HepG2 (cell line): ENCODE measurements around the gene ACSL6. TPM values are rescaled to one million over a fixed set of nuclear protein-coding genes. Genes with fewer than 3 reads are reported as not detected.

Experiments used
- ATAC-seq: fragments of 200-7000 bp; cut with Tn5 transposase; 3 replicates; pipeline ENCODE4 v1.9.1; 2020; ENCODE audit warnings: mild to moderate bottlenecking, moderate library complexity
- BruUV-seq: library from RNA; stranded (reverse); fragments of 400-500 nt; replicated peaks from 2 replicates; lab custom pipeline; 2021; lab: Mats Ljungman, UMichigan
- CTCF ChIA-PET: fragments of 300-600 bp; formaldehyde crosslinking; extraction: SDS; loops from one replicate; lab custom pipeline; 2021; ENCODE audit warnings: low total read pairs, inconsistent platforms, low intra/inter-chr PET ratio; lab: Yijun Ruan, JAX
- POLR2A ChIA-PET: fragments of 350-600 bp; sonication (Branson Sonifier 250); formaldehyde crosslinking; loops from one replicate; lab custom pipeline; 2020; ENCODE audit warnings: antibody characterized with exemption, inconsistent platforms; lab: Yijun Ruan, JAX
- DNase-seq: peaks from one replicate; pipeline ENCODE4 v3.0.0-alpha.2; 2015; ENCODE audit warnings: low spot score
- FAIRE-seq: peaks from 3 replicates; lab custom pipeline; 2011; peaks lifted over from hg19 to GRCh38; lab: Jason Lieb, UNC
- H2AFZ ChIP-seq: one replicate; pipeline ENCODE4 v1.6.1; 2011; ENCODE audit warnings: low read length, inconsistent platforms
- H3K27ac ChIP-seq: fragments of 300-600 bp; 3 replicates; pipeline ENCODE4 v1.8.0; 2011; ENCODE audit warnings: mixed run types, mild to moderate bottlenecking, mixed read lengths, low read length, inconsistent platforms; ENCODE audit not compliant: insufficient read depth; ENCODE audit errors: extremely low read length
- H3K27me3 ChIP-seq, 2 experiments: fragments of 200-600 bp in 1 of 2; 2 replicates in 1 of 2; 3 replicates in 1 of 2; pipeline versions ENCODE4 v1.6.0 to v1.8.0; 2011; ENCODE audit warnings: low read length in 2 of 2, mild to moderate bottlenecking in 2 of 2, moderate library complexity in 2 of 2, inconsistent platforms in 1 of 2; ENCODE audit not compliant: insufficient read depth in 2 of 2, control insufficient read depth in 1 of 2
- H3K36me3 ChIP-seq, 2 experiments: fragments of 200-600 bp in 1 of 2; replicated peaks in 1 of 2; 2 replicates in 1 of 2; 3 replicates in 1 of 2; pipeline versions ENCODE4 v1.5.1 to v1.8.0; 2011; ENCODE audit warnings: low read length in 2 of 2, inconsistent platforms in 1 of 2; ENCODE audit not compliant: insufficient read depth in 2 of 2, control insufficient read depth in 1 of 2
- H3K4me1 ChIP-seq: 2 replicates; pipeline ENCODE4 v1.5.1; 2012; ENCODE audit warnings: low read length, inconsistent platforms; ENCODE audit not compliant: insufficient read depth
- H3K4me2 ChIP-seq: 2 replicates; pipeline ENCODE4 v1.6.0; 2011; ENCODE audit warnings: low read depth, low read length, inconsistent platforms
- H3K4me3 ChIP-seq, 3 experiments: fragments of 200-600 bp in 1 of 3; sonication (generic), shearing (Covaris generic) in 1 of 3; replicated peaks in 1 of 3; 2 replicates each; pipeline ENCODE4 v1.5.1; 2011 to 2016; ENCODE audit warnings: low read length in 3 of 3, inconsistent platforms in 2 of 3, low read depth in 2 of 3, mild to moderate bottlenecking in 2 of 3, control low read depth in 1 of 3, mixed read lengths in 1 of 3; ENCODE audit not compliant: insufficient read depth in 1 of 3
- H3K79me2 ChIP-seq: one replicate; pipeline ENCODE4 v1.6.1; 2011; ENCODE audit warnings: low read length, inconsistent platforms; ENCODE audit not compliant: insufficient read depth
- H3K9ac ChIP-seq: 2 replicates; pipeline ENCODE4 v1.6.0; 2011; ENCODE audit warnings: mild to moderate bottlenecking, low read depth, low read length, inconsistent platforms; ENCODE audit not compliant: insufficient read depth
- H3K9me3 ChIP-seq: 2 replicates; pipeline ENCODE4 v1.5.1; 2012; ENCODE audit warnings: mild to moderate bottlenecking, low read length
- H4K20me1 ChIP-seq: 2 replicates; pipeline ENCODE4 v1.6.0; 2011; ENCODE audit warnings: inconsistent platforms, mild to moderate bottlenecking, low read length, moderate library complexity; ENCODE audit not compliant: insufficient read depth
- EHMT2 ChIP-seq: fragments of 200-600 bp; sonication (generic); IDR thresholded peaks from 2 replicates; pipeline ENCODE4 v1.7.0; 2017; ENCODE audit warnings: antibody characterized with exemption, low read depth, low read length, borderline replicate concordance
- ETV6 ChIP-seq: sonication (generic); formaldehyde crosslinking; conservative IDR thresholded peaks from 2 replicates; pipeline ENCODE4 v1.4.0; 2020; ENCODE audit warnings: missing genetic modification reagents
- GATAD2A ChIP-seq: IDR thresholded peaks from 2 replicates; pipeline ENCODE4 v1.6.1; 2016
- HNF4A ChIP-seq: sonication (generic); formaldehyde crosslinking; IDR thresholded peaks from 2 replicates; pipeline ENCODE4 v1.4.0; 2020; ENCODE audit warnings: missing genetic modification reagents
- PPARG ChIP-seq: conservative IDR thresholded peaks from 2 replicates; pipeline ENCODE4 v1.6.1; 2016; ENCODE audit warnings: missing biosample characterization, missing genetic modification reagents
- SOX6 ChIP-seq, 2 experiments: fragments of 450-650 bp in 1 of 2; sonication (generic) in 1 of 2; formaldehyde crosslinking in 1 of 2; IDR thresholded peaks; 2 replicates each; pipeline versions ENCODE4 v1.4.0 to v1.6.1; 2017 to 2020; ENCODE audit warnings: antibody characterized with exemption in 1 of 2, mild to moderate bottlenecking in 1 of 2, missing genetic modification reagents in 1 of 2
- TGIF2 ChIP-seq: IDR thresholded peaks from 2 replicates; pipeline ENCODE4 v1.6.1; 2016; ENCODE audit warnings: control low read depth, missing compliant biosample characterization
- TOE1 ChIP-seq: sonication (generic); formaldehyde crosslinking; IDR thresholded peaks from 2 replicates; pipeline ENCODE4 v1.4.0; 2020; ENCODE audit warnings: mild to moderate bottlenecking, missing genetic modification reagents
- ZBTB21 ChIP-seq: sonication (generic); formaldehyde crosslinking; IDR thresholded peaks from 2 replicates; pipeline ENCODE4 v1.4.0; 2020; ENCODE audit warnings: missing genetic modification reagents
- ZIK1 ChIP-seq: sonication (generic); formaldehyde crosslinking; IDR thresholded peaks from 2 replicates; pipeline ENCODE4 v1.5.0; 2020; ENCODE audit warnings: mild to moderate bottlenecking, low read depth, missing genetic modification reagents, borderline replicate concordance
- ZKSCAN5 ChIP-seq: sonication (generic); formaldehyde crosslinking; IDR thresholded peaks from 2 replicates; pipeline ENCODE4 v1.5.1; 2020; ENCODE audit warnings: mild to moderate bottlenecking, missing genetic modification reagents
- ZNF234 ChIP-seq: sonication (generic); formaldehyde crosslinking; conservative IDR thresholded peaks from 2 replicates; pipeline ENCODE4 v1.5.1; 2020; ENCODE audit warnings: mild to moderate bottlenecking, missing genetic modification reagents
- ZNF441 ChIP-seq: sonication (generic); formaldehyde crosslinking; IDR thresholded peaks from 2 replicates; pipeline ENCODE4 v1.7.0; 2021; ENCODE audit warnings: missing genetic modification reagents, borderline replicate concordance
- ZNF768 ChIP-seq: sonication (generic); formaldehyde crosslinking; IDR thresholded peaks from 2 replicates; pipeline ENCODE4 v1.4.0; 2020; ENCODE audit warnings: missing genetic modification reagents
- ZNF772 ChIP-seq: sonication (generic); formaldehyde crosslinking; IDR thresholded peaks from 2 replicates; pipeline ENCODE4 v1.5.0; 2020; ENCODE audit warnings: mild to moderate bottlenecking, missing genetic modification reagents
- ZNF792 ChIP-seq: IDR thresholded peaks from 2 replicates; pipeline ENCODE4 v1.6.1; 2016
- WGBS: methylation state at CpG from one replicate; pipeline ENCODE4 v1.1.6; 2017; ENCODE audit warnings: low lambda C conversion rate; 5-methylcytosine and 5-hydroxymethylcytosine counted together
- in situ Hi-C: cut with HindIII; loops from 2 replicates; pipeline ENCODE4 v1.10.0; 2017; ENCODE audit warnings: low pct_unique_long_range_greater_than_20kb; ENCODE audit not compliant: extremely low pct_ligation_motif_present
- intact Hi-C: fragments of 100-400 bp; cut with micrococcal nuclease; formaldehyde crosslinking; loops from one replicate; pipeline ENCODE4 v1.10.0; 2022; ENCODE audit not compliant: unreplicated experiment
- polyA plus RNA-seq, 8 experiments: library from polyadenylated mRNA; depleted of rRNA in 3 of 8; stranded (reverse) in 7 of 8; unstranded in 1 of 8; fragments of >200 nt; fragmentation: Illumina TruSeq in 4 of 8; extraction: Trizol in 4 of 8; gene quantifications; 2 replicates each; pipeline versions ENCODE4 v1.2.1 to v1.2.3, GENCODE V29; 2011 to 2016; ENCODE audit warnings: low read depth in 4 of 8, missing spikeins in 1 of 8, mixed read lengths in 1 of 8; ENCODE audit not compliant: insufficient read depth in 1 of 8
- total RNA-seq, 5 experiments: library from RNA; depleted of rRNA; stranded (reverse); fragments of >200 nt; fragmentation: Illumina TruSeq; extraction: Trizol; gene quantifications; 2 replicates each; pipeline ENCODE4 v1.2.3, GENCODE V29; 2016; ENCODE audit warnings: low read depth in 1 of 5
- TF ChIP-seq, protein P1 (sequence below): sonication (generic); formaldehyde crosslinking; IDR thresholded peaks from 2 replicates; pipeline ENCODE4 v1.4.0; 2020; ENCODE audit warnings: missing genetic modification reagents
- TF ChIP-seq, protein P2 (sequence below): sonication (generic); formaldehyde crosslinking; IDR thresholded peaks from 2 replicates; pipeline ENCODE4 v1.5.0; 2020; ENCODE audit warnings: missing genetic modification reagents
- TF ChIP-seq, protein P3 (sequence below): IDR thresholded peaks from 2 replicates; pipeline ENCODE4 v1.6.1; 2016; ENCODE audit warnings: low read depth, borderline replicate concordance
- TF ChIP-seq, protein P4 (sequence below): IDR thresholded peaks from 2 replicates; pipeline ENCODE4 v1.6.1; 2012; ENCODE audit warnings: inconsistent platforms

The ACSL6 gene
- total and polyA plus RNA-seq, 2 of the 13 experiments (the other 11 are each of a cell fraction or from before 2014, with no cell fraction given) = 3.7 to 3.8 TPM

DNA sequence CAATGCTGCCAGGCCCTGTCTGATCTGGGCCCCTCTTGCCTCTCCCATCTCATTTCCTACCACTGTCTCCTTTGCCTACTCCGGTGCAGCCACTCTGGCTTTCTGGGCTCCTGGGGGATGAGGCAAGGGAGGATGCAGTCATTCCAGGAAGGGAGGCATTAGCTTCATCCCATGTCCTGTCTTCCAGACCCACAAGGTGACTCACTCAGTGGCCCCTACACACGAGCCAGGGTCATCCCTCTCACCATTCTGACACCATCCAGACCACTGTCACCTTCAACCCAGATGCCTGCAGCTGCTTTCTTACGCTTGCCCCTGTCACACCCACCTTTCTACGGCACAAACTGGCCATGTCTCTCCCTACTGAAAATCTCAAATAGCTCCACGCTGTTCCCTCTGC lies 19.1 kb downstream of the ACSL6 start:
- POLR2A ChIA-PET = interaction anchor here (2.1 to 2.4 kb wide), 2 partner anchors 10 to 195 kb away, joined by 5 to 7 read pairs; partner anchors contain the start of gene FNIP1

More for the DNA sequence above, 19.1 kb downstream of the ACSL6 start:
- CTCF ChIA-PET = no interaction called here
- H3K4me3 ChIP-seq = no peak overlapping the region
- H3K36me3 ChIP-seq = no peaks in the 10 kb centered on the region
- FAIRE-seq (no peak), DNase-seq (no peak), ATAC-seq (no peak)
- no peak for TF ChIP-seq ZNF441 (CRISPR knock-in tag)
- TF ChIP-seq, protein P1, sequence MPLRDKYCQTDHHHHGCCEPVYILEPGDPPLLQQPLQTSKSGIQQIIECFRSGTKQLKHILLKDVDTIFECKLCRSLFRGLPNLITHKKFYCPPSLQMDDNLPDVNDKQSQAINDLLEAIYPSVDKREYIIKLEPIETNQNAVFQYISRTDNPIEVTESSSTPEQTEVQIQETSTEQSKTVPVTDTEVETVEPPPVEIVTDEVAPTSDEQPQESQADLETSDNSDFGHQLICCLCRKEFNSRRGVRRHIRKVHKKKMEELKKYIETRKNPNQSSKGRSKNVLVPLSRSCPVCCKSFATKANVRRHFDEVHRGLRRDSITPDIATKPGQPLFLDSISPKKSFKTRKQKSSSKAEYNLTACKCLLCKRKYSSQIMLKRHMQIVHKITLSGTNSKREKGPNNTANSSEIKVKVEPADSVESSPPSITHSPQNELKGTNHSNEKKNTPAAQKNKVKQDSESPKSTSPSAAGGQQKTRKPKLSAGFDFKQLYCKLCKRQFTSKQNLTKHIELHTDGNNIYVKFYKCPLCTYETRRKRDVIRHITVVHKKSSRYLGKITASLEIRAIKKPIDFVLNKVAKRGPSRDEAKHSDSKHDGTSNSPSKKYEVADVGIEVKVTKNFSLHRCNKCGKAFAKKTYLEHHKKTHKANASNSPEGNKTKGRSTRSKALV = no peak
- no peak for TF ChIP-seq ZNF234 (CRISPR knock-in tag)
- TF ChIP-seq TOE1 (CRISPR knock-in tag) = no peak
- no peak for TF ChIP-seq TGIF2 (CRISPR knock-in tag)
- no peak for TF ChIP-seq ZBTB21 (CRISPR knock-in tag)
- no peak for TF ChIP-seq ZIK1
- TF ChIP-seq SOX6 (IDR thresholded peaks at IDR 0.05) = no peak
- no peak for TF ChIP-seq SOX6 (CRISPR knock-in tag; IDR thresholded peaks at IDR 0.05)
- no peak for TF ChIP-seq HNF4A (CRISPR knock-in tag)
- TF ChIP-seq, protein P2, sequence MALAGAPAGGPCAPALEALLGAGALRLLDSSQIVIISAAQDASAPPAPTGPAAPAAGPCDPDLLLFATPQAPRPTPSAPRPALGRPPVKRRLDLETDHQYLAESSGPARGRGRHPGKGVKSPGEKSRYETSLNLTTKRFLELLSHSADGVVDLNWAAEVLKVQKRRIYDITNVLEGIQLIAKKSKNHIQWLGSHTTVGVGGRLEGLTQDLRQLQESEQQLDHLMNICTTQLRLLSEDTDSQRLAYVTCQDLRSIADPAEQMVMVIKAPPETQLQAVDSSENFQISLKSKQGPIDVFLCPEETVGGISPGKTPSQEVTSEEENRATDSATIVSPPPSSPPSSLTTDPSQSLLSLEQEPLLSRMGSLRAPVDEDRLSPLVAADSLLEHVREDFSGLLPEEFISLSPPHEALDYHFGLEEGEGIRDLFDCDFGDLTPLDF = no peak
- no peak for TF ChIP-seq ZNF768 (CRISPR knock-in tag)
- no peak for TF ChIP-seq ETV6 (CRISPR knock-in tag)
- TF ChIP-seq, protein P3, sequence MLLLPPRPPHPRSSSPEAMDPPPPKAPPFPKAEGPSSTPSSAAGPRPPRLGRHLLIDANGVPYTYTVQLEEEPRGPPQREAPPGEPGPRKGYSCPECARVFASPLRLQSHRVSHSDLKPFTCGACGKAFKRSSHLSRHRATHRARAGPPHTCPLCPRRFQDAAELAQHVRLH (CRISPR knock-in tag) = no peak
- TF ChIP-seq, protein P4, sequence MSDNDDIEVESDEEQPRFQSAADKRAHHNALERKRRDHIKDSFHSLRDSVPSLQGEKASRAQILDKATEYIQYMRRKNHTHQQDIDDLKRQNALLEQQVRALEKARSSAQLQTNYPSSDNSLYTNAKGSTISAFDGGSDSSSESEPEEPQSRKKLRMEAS = no peak
- TF ChIP-seq ZNF772 = no peak
- no peak for TF ChIP-seq PPARG (CRISPR knock-in tag)
- TF ChIP-seq GATAD2A = no peak
- no peak for TF ChIP-seq EHMT2
- no peak for TF ChIP-seq ZKSCAN5
- no peak for TF ChIP-seq ZNF792 (CRISPR knock-in tag)
- TF ChIP-seq, all 625 proteins: peak for 0
- peaks cover 50% of the 10 kb centered on the region for H3K4me1 ChIP-seq
- no peaks in the 10 kb centered on the region for H4K20me1 ChIP-seq
- H3K9ac ChIP-seq = no peak overlapping the region
- H3K27ac ChIP-seq = no peak overlapping the region
- H3K4me2 ChIP-seq = no peak overlapping the region
- WGBS = 92% methylated on average over 5 of the region's 5 CpGs
- in situ Hi-C loops (no loop called here), intact Hi-C loops (no loop called here)
- H2AFZ ChIP-seq = no peak overlapping the region
- no peaks in the 10 kb centered on the region for H3K9me3 ChIP-seq
- no peaks in the 10 kb centered on the region for H3K79me2 ChIP-seq
- no TSS peak for BruUV-seq
- H3K27me3 ChIP-seq = no peaks in the 10 kb centered on the region
